K562 (cell line): Measurements from ENCODE around the gene CLDND2. TPM values are rescaled to one million over a fixed set of nuclear protein-coding genes. Genes with fewer than 3 reads are reported as not detected.

Experiments
- GABPB1 ChIP-seq: sonication (generic); formaldehyde crosslinking; IDR thresholded peaks from 2 replicates; pipeline ENCODE4 v1.8.0; 2022; ENCODE audit warnings: mild to moderate bottlenecking, missing genetic modification reagents
- HEY1 ChIP-seq: fragments of 250-450 bp; sonication (Bioruptor Pico); IDR thresholded peaks from 2 replicates; pipeline ENCODE4 v1.5.0; 2020; ENCODE audit warnings: mild to moderate bottlenecking, moderate library complexity, borderline replicate concordance
- NFATC3 ChIP-seq: fragments of 450-650 bp; IDR thresholded peaks from 2 replicates; pipeline ENCODE4 v1.6.1; 2017; ENCODE audit warnings: mild to moderate bottlenecking
- ZNF124 ChIP-seq: sonication (generic); formaldehyde crosslinking; IDR thresholded peaks from 2 replicates; pipeline ENCODE4 v1.8.1; 2022; ENCODE audit warnings: missing genetic modification reagents
- ZNF184 ChIP-seq: sonication (generic); formaldehyde crosslinking; IDR thresholded peaks from 2 replicates; pipeline ENCODE4 v1.5.0; 2020; ENCODE audit warnings: missing genetic modification reagents
- ZNF282 ChIP-seq: sonication (generic); formaldehyde crosslinking; IDR thresholded peaks from 2 replicates; pipeline ENCODE4 v1.8.1; 2023; ENCODE audit warnings: missing genetic modification reagents
- polyA plus RNA-seq, 8 experiments: library from polyadenylated mRNA; depleted of rRNA in 4 of 8; stranded (reverse) in 5 of 8; unstranded in 3 of 8; fragments of >200 nt; fragmentation: Nextera tagmentation in 2 of 8; fragmentation: Illumina TruSeq in 1 of 8; extraction: Ambion mirVana in 2 of 8; extraction: Trizol in 1 of 8; gene quantifications; 2 replicates each; pipeline versions ENCODE4 v1.2.1 to v1.2.3, GENCODE V29; 2011 to 2014; ENCODE audit warnings: inconsistent platforms in 1 of 8, missing spikeins in 1 of 8
- total RNA-seq, 7 experiments: library from RNA; depleted of rRNA in 6 of 7; stranded (reverse); fragments of >200 nt in 6 of 7; fragmentation: Illumina TruSeq in 2 of 7; extraction: Trizol in 2 of 7; gene quantifications; 2 replicates each; pipeline versions ENCODE4 v1.2.1 to v1.2.3, GENCODE V29; 2011 to 2021; ENCODE audit warnings: low replicate concordance in 1 of 7
- TF ChIP-seq, protein P1 (sequence below): sonication (generic); formaldehyde crosslinking; IDR thresholded peaks from 2 replicates; pipeline ENCODE4 v1.8.1; 2023; ENCODE audit warnings: missing genetic modification reagents, mild to moderate bottlenecking, borderline replicate concordance
- TF ChIP-seq, protein P2 (sequence below): sonication (generic); formaldehyde crosslinking; IDR thresholded peaks from 2 replicates; pipeline ENCODE4 v1.8.1; 2023; ENCODE audit warnings: mild to moderate bottlenecking, missing genetic modification reagents
- TF ChIP-seq, protein P3 (sequence below): fragments of 450-650 bp; formaldehyde crosslinking; IDR thresholded peaks from 2 replicates; pipeline ENCODE4 v1.4.0; 2020; ENCODE audit warnings: mild to moderate bottlenecking, moderate library complexity
- TF ChIP-seq, protein P4 (sequence below): sonication (generic); formaldehyde crosslinking; IDR thresholded peaks from 2 replicates; pipeline ENCODE4 v1.8.0; 2023; ENCODE audit warnings: mild to moderate bottlenecking, missing genetic modification reagents
- TF ChIP-seq, protein P5 (sequence below): fragments of 450-650 bp; conservative IDR thresholded peaks from 2 replicates; pipeline ENCODE4 v1.6.1; 2016; ENCODE audit warnings: missing genetic modification characterization, low read depth, mild to moderate bottlenecking, missing compliant biosample characterization, moderate library complexity
- TF ChIP-seq, protein P6 (sequence below): sonication (generic); formaldehyde crosslinking; IDR thresholded peaks from 2 replicates; pipeline ENCODE4 v1.5.0; 2020; ENCODE audit warnings: missing genetic modification reagents

Gene CLDND2
- total and polyA plus RNA-seq, 9 of the 15 experiments (the other 6 are each of a cell fraction or from before 2014, with no cell fraction given): 0.45 to 4.0 (median 1.2) TPM; not detected in 3

DNA sequence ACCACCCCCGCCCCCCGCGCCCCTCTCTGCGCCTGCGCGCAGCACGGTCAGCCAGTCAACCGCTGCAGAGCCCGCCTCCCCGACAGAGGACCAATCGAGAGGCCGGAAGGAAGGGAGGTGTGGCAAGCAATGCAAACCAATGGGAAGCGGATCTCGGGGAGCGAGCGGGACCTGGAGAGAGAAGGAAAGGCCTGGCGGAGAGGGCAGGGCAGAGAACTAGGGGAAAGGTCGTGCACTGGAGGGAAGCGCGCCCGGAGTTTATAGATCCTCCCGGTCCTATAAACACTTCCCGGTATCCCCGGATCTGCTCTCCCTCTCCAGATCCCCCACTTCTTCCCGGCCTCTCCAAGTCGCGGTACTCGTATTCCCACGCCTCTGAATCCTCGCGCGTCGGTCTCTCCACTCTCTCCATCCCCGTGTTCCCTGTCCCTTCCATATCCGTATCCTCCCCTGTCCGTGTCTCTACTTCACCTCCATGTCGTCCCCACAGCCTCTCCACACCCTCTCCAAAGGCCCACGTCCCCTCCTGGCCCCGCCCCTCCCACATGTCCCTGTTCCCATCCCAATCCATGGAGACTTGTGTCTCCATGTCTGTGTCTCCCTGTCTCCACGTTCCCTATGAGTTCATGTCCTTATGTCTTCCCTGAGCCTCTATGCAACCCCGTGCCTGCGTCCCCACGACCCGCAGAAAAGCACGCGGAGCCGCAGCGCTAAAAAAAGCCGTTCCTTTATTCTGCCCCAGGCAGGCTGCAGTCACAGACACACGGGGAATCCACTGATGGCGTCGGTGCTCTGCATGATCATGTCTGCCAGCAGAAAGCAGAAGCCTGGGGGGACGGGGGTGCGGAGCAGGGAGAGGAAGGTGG lies 2.2 kb downstream of the CLDND2 start (continued):
- TF ChIP-seq, protein P1, sequence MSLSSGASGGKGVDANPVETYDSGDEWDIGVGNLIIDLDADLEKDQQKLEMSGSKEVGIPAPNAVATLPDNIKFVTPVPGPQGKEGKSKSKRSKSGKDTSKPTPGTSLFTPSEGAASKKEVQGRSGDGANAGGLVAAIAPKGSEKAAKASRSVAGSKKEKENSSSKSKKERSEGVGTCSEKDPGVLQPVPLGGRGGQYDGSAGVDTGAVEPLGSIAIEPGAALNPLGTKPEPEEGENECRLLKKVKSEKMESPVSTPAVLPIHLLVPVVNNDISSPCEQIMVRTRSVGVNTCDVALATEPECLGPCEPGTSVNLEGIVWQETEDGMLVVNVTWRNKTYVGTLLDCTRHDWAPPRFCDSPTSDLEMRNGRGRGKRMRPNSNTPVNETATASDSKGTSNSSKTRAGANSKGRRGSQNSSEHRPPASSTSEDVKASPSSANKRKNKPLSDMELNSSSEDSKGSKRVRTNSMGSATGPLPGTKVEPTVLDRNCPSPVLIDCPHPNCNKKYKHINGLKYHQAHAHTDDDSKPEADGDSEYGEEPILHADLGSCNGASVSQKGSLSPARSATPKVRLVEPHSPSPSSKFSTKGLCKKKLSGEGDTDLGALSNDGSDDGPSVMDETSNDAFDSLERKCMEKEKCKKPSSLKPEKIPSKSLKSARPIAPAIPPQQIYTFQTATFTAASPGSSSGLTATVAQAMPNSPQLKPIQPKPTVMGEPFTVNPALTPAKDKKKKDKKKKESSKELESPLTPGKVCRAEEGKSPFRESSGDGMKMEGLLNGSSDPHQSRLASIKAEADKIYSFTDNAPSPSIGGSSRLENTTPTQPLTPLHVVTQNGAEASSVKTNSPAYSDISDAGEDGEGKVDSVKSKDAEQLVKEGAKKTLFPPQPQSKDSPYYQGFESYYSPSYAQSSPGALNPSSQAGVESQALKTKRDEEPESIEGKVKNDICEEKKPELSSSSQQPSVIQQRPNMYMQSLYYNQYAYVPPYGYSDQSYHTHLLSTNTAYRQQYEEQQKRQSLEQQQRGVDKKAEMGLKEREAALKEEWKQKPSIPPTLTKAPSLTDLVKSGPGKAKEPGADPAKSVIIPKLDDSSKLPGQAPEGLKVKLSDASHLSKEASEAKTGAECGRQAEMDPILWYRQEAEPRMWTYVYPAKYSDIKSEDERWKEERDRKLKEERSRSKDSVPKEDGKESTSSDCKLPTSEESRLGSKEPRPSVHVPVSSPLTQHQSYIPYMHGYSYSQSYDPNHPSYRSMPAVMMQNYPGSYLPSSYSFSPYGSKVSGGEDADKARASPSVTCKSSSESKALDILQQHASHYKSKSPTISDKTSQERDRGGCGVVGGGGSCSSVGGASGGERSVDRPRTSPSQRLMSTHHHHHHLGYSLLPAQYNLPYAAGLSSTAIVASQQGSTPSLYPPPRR (CRISPR knock-in tag): 0 out of 2 replicates have a peak, but pooled peaks have one; percentile 29
- TF ChIP-seq NFATC3: no peak
- TF ChIP-seq, protein P2, sequence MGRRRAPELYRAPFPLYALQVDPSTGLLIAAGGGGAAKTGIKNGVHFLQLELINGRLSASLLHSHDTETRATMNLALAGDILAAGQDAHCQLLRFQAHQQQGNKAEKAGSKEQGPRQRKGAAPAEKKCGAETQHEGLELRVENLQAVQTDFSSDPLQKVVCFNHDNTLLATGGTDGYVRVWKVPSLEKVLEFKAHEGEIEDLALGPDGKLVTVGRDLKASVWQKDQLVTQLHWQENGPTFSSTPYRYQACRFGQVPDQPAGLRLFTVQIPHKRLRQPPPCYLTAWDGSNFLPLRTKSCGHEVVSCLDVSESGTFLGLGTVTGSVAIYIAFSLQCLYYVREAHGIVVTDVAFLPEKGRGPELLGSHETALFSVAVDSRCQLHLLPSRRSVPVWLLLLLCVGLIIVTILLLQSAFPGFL (CRISPR knock-in tag): no peak
- no peak for TF ChIP-seq ZNF184
- TF ChIP-seq, protein P3, sequence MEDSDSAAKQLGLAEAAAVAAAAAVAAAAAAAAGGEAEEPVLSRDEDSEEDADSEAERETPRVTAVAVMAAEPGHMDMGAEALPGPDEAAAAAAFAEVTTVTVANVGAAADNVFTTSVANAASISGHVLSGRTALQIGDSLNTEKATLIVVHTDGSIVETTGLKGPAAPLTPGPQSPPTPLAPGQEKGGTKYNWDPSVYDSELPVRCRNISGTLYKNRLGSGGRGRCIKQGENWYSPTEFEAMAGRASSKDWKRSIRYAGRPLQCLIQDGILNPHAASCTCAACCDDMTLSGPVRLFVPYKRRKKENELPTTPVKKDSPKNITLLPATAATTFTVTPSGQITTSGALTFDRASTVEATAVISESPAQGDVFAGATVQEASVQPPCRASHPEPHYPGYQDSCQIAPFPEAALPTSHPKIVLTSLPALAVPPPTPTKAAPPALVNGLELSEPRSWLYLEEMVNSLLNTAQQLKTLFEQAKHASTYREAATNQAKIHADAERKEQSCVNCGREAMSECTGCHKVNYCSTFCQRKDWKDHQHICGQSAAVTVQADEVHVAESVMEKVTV (CRISPR knock-in tag): no peak
- TF ChIP-seq ZNF282 (CRISPR knock-in tag): no peak
- TF ChIP-seq, protein P4, sequence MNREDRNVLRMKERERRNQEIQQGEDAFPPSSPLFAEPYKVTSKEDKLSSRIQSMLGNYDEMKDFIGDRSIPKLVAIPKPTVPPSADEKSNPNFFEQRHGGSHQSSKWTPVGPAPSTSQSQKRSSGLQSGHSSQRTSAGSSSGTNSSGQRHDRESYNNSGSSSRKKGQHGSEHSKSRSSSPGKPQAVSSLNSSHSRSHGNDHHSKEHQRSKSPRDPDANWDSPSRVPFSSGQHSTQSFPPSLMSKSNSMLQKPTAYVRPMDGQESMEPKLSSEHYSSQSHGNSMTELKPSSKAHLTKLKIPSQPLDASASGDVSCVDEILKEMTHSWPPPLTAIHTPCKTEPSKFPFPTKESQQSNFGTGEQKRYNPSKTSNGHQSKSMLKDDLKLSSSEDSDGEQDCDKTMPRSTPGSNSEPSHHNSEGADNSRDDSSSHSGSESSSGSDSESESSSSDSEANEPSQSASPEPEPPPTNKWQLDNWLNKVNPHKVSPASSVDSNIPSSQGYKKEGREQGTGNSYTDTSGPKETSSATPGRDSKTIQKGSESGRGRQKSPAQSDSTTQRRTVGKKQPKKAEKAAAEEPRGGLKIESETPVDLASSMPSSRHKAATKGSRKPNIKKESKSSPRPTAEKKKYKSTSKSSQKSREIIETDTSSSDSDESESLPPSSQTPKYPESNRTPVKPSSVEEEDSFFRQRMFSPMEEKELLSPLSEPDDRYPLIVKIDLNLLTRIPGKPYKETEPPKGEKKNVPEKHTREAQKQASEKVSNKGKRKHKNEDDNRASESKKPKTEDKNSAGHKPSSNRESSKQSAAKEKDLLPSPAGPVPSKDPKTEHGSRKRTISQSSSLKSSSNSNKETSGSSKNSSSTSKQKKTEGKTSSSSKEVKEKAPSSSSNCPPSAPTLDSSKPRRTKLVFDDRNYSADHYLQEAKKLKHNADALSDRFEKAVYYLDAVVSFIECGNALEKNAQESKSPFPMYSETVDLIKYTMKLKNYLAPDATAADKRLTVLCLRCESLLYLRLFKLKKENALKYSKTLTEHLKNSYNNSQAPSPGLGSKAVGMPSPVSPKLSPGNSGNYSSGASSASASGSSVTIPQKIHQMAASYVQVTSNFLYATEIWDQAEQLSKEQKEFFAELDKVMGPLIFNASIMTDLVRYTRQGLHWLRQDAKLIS (CRISPR knock-in tag): no peak
- TF ChIP-seq, protein P5, sequence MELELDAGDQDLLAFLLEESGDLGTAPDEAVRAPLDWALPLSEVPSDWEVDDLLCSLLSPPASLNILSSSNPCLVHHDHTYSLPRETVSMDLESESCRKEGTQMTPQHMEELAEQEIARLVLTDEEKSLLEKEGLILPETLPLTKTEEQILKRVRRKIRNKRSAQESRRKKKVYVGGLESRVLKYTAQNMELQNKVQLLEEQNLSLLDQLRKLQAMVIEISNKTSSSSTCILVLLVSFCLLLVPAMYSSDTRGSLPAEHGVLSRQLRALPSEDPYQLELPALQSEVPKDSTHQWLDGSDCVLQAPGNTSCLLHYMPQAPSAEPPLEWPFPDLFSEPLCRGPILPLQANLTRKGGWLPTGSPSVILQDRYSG: no peak
- TF ChIP-seq ZNF124 (CRISPR knock-in tag): no peak
- TF ChIP-seq, protein P6, sequence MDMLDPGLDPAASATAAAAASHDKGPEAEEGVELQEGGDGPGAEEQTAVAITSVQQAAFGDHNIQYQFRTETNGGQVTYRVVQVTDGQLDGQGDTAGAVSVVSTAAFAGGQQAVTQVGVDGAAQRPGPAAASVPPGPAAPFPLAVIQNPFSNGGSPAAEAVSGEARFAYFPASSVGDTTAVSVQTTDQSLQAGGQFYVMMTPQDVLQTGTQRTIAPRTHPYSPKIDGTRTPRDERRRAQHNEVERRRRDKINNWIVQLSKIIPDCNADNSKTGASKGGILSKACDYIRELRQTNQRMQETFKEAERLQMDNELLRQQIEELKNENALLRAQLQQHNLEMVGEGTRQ (CRISPR knock-in tag): no peak
- TF ChIP-seq HEY1 (CRISPR knock-in tag): no peak
- TF ChIP-seq GABPB1 (CRISPR knock-in tag): no peak; the same call in 1 of the 2 replicates
